SU-DHL-6 (cell line): ENCODE results near the gene OTUD5.

Experiments used
- CTCF ChIP-seq: fragments of 200-600 bp; sonication (generic); IDR thresholded peaks from one replicate; pipeline ENCODE4 v1.5.1; 2017; ENCODE audit warnings: antibody characterized with exemption, mild to moderate bottlenecking, low read length, moderate library complexity; ENCODE audit not compliant: insufficient read depth, poor library complexity, severe bottlenecking
- EZH2phosphoT487 ChIP-seq: fragments of 200-600 bp; sonication (generic), shearing (Covaris generic); conservative IDR thresholded peaks from 2 replicates; pipeline ENCODE4 v1.6.1; 2018; ENCODE audit warnings: mild to moderate bottlenecking, antibody characterized with exemption, low read length, moderate library complexity, mixed read lengths

GRCh38 chrX:48978226-48978625, 20.8 kb upstream of the OTUD5 start:
- no peak for TF ChIP-seq CTCF
- no peak for TF ChIP-seq EZH2phosphoT487
